Cerebellar nuclear complex (tissue), 1 donor: ENCODE data around the gene GRIK3.
"Not testable (repeated sequence)": the region's sequence is repeated elsewhere in the genome, so short reads cannot be mapped to it uniquely, and the experiment has no call there.

Experiments
- DNase-seq, 2 experiments: peaks; one replicate each; lab custom pipeline; 2025; lab: John Stamatoyannopoulos, UW

GRIK3 gene

GRCh38 chr1:36784147-36784859, 250.0 kb downstream of the GRIK3 start:
- no peak for DNase-seq

DNA sequence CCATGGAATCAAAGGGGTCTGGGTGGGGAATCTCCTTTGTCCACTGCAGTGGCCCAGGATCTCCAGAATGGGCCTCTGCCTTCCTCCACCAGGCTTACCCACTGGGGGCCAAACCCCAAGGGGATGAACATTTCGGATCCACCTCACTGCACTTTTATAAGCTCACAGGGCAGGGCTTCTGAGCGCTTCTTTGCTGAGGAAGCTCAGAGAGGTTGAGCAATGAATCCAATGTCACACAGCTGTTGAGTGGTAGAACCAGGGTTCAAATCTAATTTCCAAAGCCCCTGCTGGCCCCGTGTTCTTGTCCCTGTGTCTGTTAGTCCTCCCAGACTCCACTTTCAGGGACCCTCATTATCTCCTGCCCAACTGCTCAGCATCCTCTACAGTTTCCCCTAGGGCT, 250.8 kb downstream of the GRIK3 start:
- no peak for DNase-seq

GRCh38 chr1:36782785-36783184, 251.5 kb downstream of the GRIK3 start:
- DNase-seq = no peak

DNA sequence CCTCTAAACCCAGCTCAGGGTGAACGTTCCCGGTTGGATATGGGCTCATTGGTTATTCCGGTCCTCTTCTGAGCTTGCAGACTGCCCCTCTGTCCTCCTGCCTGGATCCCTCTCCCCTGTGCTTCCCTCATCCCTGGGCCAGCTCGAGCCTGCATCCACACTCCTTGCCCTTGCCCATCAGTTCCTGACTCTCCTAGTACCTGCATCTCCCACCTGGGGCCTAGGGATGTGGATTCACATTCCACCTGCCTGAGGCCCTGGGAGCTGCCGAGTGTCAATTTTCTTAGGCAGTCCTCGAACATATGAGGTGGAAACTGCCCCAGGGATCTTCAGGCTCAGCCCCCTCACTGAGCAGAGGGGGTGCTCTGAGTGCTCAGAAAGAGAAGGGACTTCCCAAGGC, 252.2 kb downstream of the GRIK3 start:
- no peak for DNase-seq

DNA sequence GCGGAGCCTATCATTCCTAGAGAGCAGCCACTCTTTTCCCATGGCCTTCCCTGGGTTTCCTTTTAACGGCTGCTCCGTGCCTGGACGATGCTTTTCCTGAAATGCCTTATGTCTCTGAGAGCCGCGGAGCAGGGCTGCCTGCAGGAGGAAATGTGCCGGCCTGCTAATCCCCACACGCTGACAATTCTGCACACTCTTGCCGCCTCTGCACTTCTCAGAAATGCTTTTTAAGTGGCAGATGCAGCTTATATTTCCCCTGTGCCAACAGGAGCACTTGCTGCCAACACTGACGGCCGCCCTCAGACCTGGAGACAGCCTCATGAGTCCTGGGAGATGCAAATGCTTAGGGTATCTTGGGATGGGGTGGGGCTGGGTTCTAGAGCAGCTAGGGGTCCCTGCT, 253.2 kb downstream of the GRIK3 start:
- DNase-seq = no peak

DNA sequence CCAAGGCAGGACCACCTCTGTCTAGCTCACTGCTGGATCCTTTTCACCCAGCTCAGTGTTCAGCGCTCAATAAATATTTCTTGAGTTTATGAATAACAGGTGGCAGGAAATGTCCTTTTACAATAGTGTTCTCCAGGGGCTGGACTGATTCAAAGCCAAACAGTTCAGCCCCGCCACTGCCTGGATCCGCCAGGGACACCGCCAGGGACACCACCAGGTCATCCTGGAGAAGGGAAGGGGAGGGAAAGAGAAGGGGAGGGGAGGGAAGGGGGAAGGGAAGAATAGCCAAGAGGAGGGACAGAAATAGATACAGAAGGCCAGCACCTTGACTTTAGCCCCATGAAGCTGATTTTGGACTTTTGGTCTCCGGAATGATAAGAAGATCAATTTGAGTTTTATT, 255.6 kb downstream of the GRIK3 start:
- DNase-seq = no peak

DNA sequence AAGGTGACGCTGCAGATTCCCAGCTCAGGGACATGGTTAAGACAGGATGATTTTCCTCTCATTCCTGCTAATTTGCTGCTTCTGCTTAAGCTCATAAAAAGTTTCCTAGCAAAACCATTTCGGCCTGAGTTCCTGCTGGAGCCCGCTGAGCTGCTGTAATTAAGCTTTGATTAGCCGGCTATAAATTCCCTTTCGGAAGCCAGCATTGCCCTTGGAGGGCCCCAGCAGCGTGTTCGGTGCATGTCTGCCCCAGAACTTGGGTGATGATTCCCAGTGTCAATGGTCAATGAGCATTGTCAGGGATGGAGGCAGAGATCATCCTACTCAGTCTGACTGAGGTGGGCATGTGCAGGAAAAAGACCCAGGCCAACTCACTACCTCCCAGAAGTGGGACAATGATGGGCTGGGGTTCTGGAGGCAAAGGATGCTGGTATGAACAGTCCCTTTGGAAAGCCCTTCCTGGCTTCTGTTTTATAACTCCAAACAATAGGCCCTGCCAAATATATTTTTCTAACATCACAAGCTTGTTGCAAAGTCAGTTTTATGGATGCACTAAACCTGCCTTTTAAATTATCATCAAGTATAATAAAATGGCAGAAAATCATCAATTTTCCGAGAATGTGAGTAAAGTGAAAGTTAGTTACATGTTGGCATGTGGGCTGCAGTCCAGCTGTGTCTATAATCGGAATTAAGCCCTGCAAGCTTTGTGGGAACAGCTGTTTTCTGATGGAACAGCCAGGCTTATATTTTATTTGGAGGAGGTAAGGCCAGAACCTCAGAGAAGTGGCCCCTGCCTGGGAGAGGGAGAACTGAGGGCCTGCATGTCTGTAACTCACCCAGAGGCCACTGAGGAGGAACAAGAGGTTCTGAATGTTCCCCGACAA, 257.1 kb downstream of the GRIK3 start:
- DNase-seq = no peak

DNA sequence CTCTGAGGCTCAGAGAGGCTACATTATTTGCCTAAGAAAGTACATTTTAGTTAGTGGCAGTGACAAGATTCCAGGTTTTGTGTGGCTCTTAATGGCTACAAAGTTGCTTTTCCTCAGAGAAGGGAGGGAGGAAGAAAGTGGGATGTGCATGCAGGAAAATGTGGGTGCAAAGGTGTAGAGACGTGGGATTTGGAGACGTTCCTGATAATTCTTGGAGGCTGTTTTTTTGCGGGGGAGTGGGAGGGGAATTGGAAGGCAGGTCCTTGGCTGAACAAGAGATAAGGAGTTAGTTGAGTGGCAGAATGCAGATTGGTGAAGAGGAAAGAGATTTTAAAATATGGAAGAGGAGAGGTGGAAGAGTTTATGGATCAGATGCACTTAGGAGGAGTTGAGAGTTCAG, 258.1 kb downstream of the GRIK3 start:
- no peak for DNase-seq

DNA sequence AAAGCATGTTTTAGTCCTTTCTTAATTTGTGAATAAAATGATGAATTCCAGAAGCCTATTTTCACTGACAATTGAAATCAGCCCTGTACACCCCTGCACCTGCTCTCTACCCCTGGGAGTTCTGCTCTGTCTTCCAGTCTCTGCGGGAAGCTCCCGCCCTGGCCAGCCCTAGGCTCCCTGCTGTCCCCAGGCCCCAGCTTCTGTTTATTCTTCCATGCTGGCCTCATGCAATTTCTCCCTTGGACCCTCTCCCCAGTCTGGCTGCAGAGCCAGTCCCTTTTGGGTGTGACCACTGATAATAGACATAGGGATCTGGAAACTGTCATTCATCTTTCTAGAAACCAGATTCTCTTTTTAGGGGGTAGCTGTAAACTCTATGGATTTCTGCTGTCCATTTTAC, 258.6 kb downstream of the GRIK3 start:
- no peak for DNase-seq

DNA sequence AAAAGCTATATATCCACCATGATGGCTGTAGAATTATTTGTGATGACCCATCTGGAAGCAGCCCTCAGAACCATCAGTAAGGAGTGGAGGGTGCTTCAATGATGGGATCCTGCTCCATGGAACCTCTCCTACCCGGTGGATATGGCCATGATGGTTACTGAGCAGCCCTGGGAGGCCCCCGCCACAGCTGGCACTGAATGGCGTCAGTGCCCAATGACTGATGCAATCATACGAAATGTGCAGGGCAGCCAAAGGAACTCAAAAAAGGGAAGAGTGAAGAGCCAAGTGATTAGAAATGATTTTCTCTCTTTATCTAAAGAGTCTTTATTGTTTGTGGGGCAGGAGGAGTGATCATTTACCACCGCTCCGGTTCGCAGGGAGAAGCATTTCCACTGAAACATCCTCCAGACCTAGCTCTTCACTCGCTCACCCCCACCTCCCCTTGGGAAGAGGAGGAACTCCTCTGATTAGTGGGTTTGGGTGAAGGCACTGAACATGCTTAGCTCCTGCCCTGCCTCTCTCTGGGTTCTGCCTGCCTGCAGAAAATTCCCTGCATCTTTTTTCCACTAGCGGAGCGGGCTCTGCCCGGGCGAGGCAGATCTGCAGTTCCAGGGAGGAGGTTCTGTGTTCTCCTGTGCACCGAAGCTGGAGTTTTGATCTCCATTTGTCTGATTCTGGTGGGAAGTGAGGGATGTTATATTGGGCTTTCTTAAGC, 260.3 kb downstream of the GRIK3 start:
- no peak for DNase-seq

- no peak for DNase-seq
These were observed 261.4 kb downstream of the GRIK3 start for GRCh38 chr1:36772647-36773495.

DNA sequence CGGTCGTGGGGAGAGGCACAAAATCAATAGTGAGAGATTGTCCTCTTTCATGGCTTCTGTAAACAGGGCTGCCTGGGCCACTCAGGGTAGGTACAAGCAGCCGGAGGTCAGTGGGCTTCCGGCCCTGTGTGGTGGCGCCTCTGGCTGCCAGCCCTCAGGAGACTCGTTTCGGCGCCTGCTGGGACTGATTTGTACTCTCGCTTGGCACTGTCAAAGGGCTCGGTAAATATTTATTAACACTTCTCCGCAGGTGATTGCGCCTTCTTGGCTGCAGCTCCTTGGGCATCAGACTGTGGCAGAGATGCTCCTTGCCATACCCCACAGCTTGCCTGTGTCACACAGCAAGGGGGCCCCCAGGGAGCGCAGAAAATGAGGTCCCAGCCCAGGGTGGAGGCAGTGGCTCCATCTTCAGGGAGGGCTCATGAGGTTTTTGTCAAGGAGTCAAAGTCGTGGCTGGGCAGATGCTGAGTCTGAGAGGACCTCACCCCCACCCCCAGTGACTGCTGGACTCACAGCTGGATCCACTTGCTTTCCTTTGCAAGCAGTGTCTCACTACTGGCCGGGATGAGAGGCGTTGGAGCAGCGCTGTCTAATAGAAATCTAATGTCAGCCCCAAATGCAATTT, 262.5 kb downstream of the GRIK3 start:
- no peak for DNase-seq

DNA sequence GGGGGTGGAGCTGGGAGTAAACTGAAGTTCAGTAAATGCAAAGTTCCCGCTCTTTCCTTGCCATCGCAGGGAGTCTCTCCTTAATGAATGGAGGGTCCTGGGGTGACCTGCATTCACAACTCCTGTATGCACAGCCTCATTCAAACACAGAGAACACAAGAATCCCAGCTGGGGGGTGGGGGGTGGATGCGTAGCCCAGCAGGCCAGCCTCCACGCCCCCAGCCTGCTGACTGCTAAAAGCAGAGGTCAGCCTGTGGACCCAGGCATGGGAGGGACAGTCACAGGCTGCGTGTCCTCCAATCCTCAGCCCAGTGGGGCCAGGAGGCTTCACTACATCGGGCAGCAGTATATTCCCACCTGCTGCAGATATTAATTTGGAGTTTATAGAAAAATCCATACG, 263.1 kb downstream of the GRIK3 start:
- no peak for DNase-seq

GRCh38 chr1:36769886-36770830, 264.2 kb downstream of the GRIK3 start:
- no peak for DNase-seq

DNA sequence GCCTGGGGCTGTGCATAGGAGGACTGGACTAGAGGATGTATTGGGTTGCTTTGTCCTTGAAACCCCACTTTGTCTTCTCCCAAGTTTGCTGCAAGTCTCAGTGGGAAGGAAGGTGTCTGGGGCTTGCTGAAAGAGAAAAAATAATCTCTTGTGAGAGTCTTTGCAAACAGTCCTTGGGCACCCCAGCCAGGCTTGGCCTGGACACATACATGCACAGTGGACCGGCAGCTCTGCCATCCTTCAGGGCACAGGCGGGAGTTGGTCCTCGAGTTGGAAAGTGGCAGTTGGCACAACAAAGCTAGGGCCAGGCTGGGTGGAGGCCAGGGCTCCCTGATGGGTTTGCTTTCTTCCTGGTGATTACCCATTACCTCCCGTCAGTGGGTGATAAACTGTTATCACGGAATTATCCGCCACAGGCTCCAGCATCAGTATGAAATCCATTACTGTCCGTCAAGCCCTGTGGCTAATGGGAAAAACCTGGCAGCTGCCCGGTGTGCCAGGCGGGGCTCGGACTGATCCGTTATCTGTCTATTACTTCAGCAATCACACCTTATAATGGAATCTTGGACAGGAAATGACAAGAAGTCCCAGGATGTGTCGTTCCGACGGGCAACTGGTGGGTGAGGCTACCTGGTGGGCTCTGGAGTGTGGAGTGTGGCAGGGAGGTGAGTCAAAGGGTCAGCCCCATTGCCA, 265.7 kb downstream of the GRIK3 start:
- DNase-seq = no peak

DNA sequence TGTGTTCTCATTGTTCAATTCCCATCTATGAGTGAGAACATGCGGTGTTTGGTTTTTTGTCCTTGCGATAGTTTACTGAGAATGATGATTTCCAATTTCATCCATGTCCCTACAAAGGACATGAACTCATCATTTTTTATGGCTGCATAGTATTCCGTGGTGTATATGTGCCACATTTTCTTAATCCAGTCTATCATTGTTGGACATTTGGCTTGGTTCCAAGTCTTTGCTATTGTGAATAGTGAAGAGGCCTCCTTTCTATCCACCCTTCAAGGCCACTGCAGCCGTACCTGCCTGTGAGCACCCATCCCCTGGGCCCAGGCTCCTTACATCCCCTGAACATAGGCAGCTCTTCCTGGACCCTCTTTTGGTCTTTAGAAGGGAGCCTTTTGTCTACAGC, 266.9 kb downstream of the GRIK3 start:
- not testable (repeated sequence) for DNase-seq

DNA sequence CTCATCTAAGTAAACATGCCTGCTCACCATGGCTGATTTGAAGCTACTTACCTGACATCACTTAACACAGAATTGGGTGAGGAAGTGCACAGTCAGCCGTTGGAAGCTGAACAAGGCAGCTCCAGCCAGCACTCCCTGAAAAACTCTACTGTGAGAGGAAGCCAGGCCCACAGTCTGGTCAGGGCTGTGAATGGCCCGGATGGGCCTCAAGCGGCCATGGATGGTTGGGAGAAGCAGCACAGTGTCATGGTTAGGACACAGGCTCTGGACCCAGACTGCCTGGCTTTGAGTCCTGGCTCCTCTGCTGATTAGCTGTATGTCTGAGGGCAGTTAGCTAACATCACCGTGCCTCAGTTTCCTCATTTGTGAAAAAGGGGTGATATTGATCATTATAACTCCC, 267.8 kb downstream of the GRIK3 start:
- DNase-seq = no peak

DNA sequence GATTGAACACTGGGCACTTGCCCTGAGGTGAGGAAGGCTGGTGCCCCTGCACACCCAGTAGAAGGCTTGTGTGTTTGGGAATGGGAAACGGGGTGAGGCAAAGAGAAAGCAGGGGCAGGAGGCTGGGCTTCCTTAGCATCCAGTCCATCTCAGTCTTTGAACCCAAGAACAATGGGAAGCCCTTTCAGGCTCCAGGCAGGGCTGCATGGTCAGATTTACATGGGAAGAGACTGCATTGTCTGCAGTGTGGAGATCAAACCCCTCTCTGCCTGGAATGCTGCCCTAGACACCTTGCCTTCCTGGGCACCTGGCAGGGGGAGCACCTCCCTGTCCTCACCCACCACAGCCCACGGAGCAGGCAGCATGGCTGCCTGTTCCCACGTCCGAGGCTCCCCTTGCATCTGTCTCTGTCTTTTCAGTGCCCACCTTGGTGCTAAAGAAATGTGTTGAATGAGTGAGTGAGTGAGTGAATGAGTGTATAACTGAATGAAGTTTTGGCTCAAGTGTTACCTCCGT, 268.5 kb downstream of the GRIK3 start:
- DNase-seq = no peak

GRCh38 chr1:36764798-36765197, 269.5 kb downstream of the GRIK3 start:
- DNase-seq = no peak
